ENCODE measurements around the gene FANCE.

The FANCE gene

GRCh38 chr6:35454391-35455110 is 2.4 kb downstream of the FANCE start:
- intact Hi-C loops (cut with DNase I): no loop called here

GRCh38 chr6:35457907-35458306 is 5.8 kb downstream of the FANCE start:
- intact Hi-C loops (cut with DNase I): no loop called here
- no peak for DNase-seq

More at GRCh38 chr6:35454391-35455110, 2.4 kb downstream of the FANCE start:
- DNase-seq: no peak

- intact Hi-C loops (cut with DNase I): no loop called here
- DNase-seq: no peak
These were observed 9.1 kb downstream of the FANCE start for GRCh38 chr6:35461270-35461669.

- intact Hi-C loops (cut with DNase I): no loop called here
- DNase-seq: no peak
These were observed 11.2 kb downstream of the FANCE start for GRCh38 chr6:35463292-35463691.

GRCh38 chr6:35465646-35466045 is 13.5 kb downstream of the FANCE start:
- intact Hi-C loops (cut with DNase I): no loop called here
- no peak for DNase-seq

- peak; percentile 91 to 98 (median 96) for DNase-seq
- intact Hi-C loops (cut with DNase I): loop anchor here (1.0 kb wide), 1 partner anchor 126 kb away; the partner anchor contains the start of gene PPARD
These were observed 16.2 kb downstream of the FANCE start, which contains the start of gene RPL10A for GRCh38 chr6:35468181-35468979. Gene RPL10A (plus strand): TSS chr6:35468401. CDS start chr6:35468435, 34 bp downstream.

GRCh38 chr6:35468980-35469750 is 17.0 kb downstream of the FANCE start:
- intact Hi-C loops (cut with DNase I): loop anchor here (1.0 kb wide), 1 partner anchor 127 kb away; the partner anchor contains the start of gene PPARD
- peak in 9 of 42 donors; percentile 18 to 71 (median 42) for DNase-seq

GRCh38 chr6:35469751-35470662 is 17.9 kb downstream of the FANCE start:
- DNase-seq: no peak
- intact Hi-C loops (cut with DNase I): no loop called here

- peak in 1 of 42 donors; percentile 19 for DNase-seq
- intact Hi-C loops (cut with DNase I): no loop called here
These were observed 18.6 kb downstream of the FANCE start for GRCh38 chr6:35470663-35471120.

GRCh38 chr6:35471836-35472345 is 19.8 kb downstream of the FANCE start:
- intact Hi-C loops (cut with DNase I): no loop called here
- no peak for DNase-seq

- intact Hi-C loops (cut with DNase I): no loop called here
- DNase-seq: no peak
These were observed 21.1 kb downstream of the FANCE start for GRCh38 chr6:35473075-35473849.

GRCh38 chr6:35473850-35474130 is 21.7 kb downstream of the FANCE start:
- no peak for DNase-seq
- intact Hi-C loops (cut with DNase I): no loop called here

- intact Hi-C loops (cut with DNase I): no loop called here
- no peak for DNase-seq
These were observed 22.2 kb downstream of the FANCE start for GRCh38 chr6:35474131-35474941.

- intact Hi-C loops (cut with DNase I): no loop called here
These were observed 22.9 kb downstream of the FANCE start for GRCh38 chr6:35474942-35475570.

GRCh38 chr6:35475573-35475972 is 23.4 kb downstream of the FANCE start:
- no peak for DNase-seq
- intact Hi-C loops (cut with DNase I): no loop called here

More at GRCh38 chr6:35474942-35475570, 22.9 kb downstream of the FANCE start:
- no peak for DNase-seq

GRCh38 chr6:35476004-35476403 is 23.9 kb downstream of the FANCE start:
- intact Hi-C loops (cut with DNase I): no loop called here
- DNase-seq: no peak
